Panc1 (cell line): ENCODE measurements around the gene B9D1. TPM values are rescaled to one million over a fixed set of nuclear protein-coding genes. Genes with fewer than 3 reads are reported as not detected.

Source experiments
- ATAC-seq: fragments of 200-7000 bp; cut with Tn5 transposase; 2 replicates; pipeline ENCODE4 v1.9.1; 2020; ENCODE audit warnings: mild to moderate bottlenecking, moderate library complexity
- BruUV-seq: library from RNA; stranded (reverse); fragments of 400-500 nt; replicated peaks from 2 replicates; lab custom pipeline; 2021; lab: Mats Ljungman, UMichigan
- CTCF ChIA-PET: fragments of 300-600 bp; sonication (Branson Sonifier 250); formaldehyde crosslinking; loops from one replicate; lab custom pipeline; 2022; ENCODE audit warnings: antibody characterized with exemption; lab: Charles Lee
- POLR2A ChIA-PET: fragments of 300-600 bp; sonication (Branson Sonifier 250); formaldehyde crosslinking; loops from one replicate; lab custom pipeline; 2022; ENCODE audit warnings: antibody characterized with exemption; lab: Charles Lee
- DNase-seq: peaks from one replicate; pipeline ENCODE4 v3.0.0-alpha.2; 2010; ENCODE audit warnings: low read depth, low spot score
- H3K27ac ChIP-seq: 2 replicates; pipeline ENCODE4 v1.5.1; 2011; ENCODE audit warnings: mild to moderate bottlenecking, low read length, inconsistent platforms
- H3K27me3 ChIP-seq: fragments of 200-500 bp; sonication (Bioruptor generic); 2 replicates; pipeline ENCODE4 v1.6.0; 2014; ENCODE audit warnings: low read length, inconsistent platforms; ENCODE audit not compliant: control insufficient read depth, insufficient read depth
- H3K36me3 ChIP-seq: fragments of 200-500 bp; sonication (Bioruptor generic); 2 replicates; pipeline ENCODE4 v1.5.1; 2014; ENCODE audit warnings: inconsistent platforms, mild to moderate bottlenecking, low read length, moderate library complexity; ENCODE audit not compliant: control insufficient read depth, insufficient read depth
- H3K4me1 ChIP-seq: 2 replicates; pipeline ENCODE4 v1.5.1; 2011; ENCODE audit warnings: inconsistent platforms, mild to moderate bottlenecking, low read length, moderate library complexity; ENCODE audit not compliant: control insufficient read depth, insufficient read depth
- H3K4me3 ChIP-seq, 2 experiments: 2 replicates each; pipeline ENCODE4 v1.5.1; 2011 to 2012; ENCODE audit warnings: low read depth in 2 of 2, low read length in 2 of 2, mild to moderate bottlenecking in 2 of 2, inconsistent platforms in 1 of 2, moderate library complexity in 1 of 2
- H3K9me3 ChIP-seq: fragments of 200-500 bp; sonication (Bioruptor generic); 2 replicates; pipeline ENCODE4 v1.5.1; 2014; ENCODE audit warnings: low read depth, mild to moderate bottlenecking, inconsistent platforms, low read length, moderate library complexity; ENCODE audit not compliant: control insufficient read depth, insufficient read depth
- CTCF ChIP-seq: fragments of 450-650 bp; IDR thresholded peaks from 2 replicates; pipeline ENCODE4 v1.5.1; 2017; ENCODE audit warnings: mild to moderate bottlenecking
- POLR2AphosphoS5 ChIP-seq: IDR thresholded peaks from 2 replicates; pipeline ENCODE4 v1.6.1; 2012; ENCODE audit warnings: mild to moderate bottlenecking, low read depth, low read length, moderate library complexity
- REST ChIP-seq, 2 experiments: IDR thresholded peaks; 2 replicates each; pipeline ENCODE4 v1.6.1; 2011 to 2012; ENCODE audit warnings: low read depth in 2 of 2, control low read depth in 1 of 2, low read length in 1 of 2, mild to moderate bottlenecking in 1 of 2, moderate library complexity in 1 of 2; ENCODE audit not compliant: insufficient read depth in 1 of 2
- SIN3A ChIP-seq: IDR thresholded peaks from 2 replicates; pipeline ENCODE4 v1.6.1; 2012; ENCODE audit warnings: low read depth, mild to moderate bottlenecking, low read length, moderate library complexity, borderline replicate concordance; ENCODE audit not compliant: insufficient read depth
- TCF7L2 ChIP-seq: IDR thresholded peaks from 2 replicates; pipeline ENCODE4 v1.6.1; 2011; ENCODE audit warnings: mild to moderate bottlenecking, low read depth, low read length, inconsistent platforms
- in situ Hi-C: cut with HindIII; loops from 2 replicates; pipeline ENCODE4 v1.10.0; 2016; ENCODE audit warnings: low sequenced_read_pairs, low pct_unique_long_range_greater_than_20kb
- intact Hi-C: fragments of 100-400 bp; cut with micrococcal nuclease; formaldehyde crosslinking; loops from one replicate; pipeline ENCODE4 v1.10.0; 2022; ENCODE audit not compliant: unreplicated experiment
- microRNA-seq: library from miRNA; unstranded; fragments of <30 nt; microRNA quantifications from one replicate; pipeline ENCODE4 v1.1.0, GENCODE V29; 2020; ENCODE audit not compliant: unreplicated experiment
- total RNA-seq: library from RNA; stranded (reverse); gene quantifications from one replicate; pipeline ENCODE4 v1.2.1, GENCODE V29; 2021; ENCODE audit not compliant: unreplicated experiment

The B9D1 gene
- total RNA-seq, 1 experiment from 2014 or later, result 19.1 TPM

- no peak for DNase-seq
- CTCF ChIA-PET, result no interaction called here
- Histone ChIP-seq H3K27ac (no peak overlapping the region), H3K4me3 (no peak overlapping the region), H3K4me1 (no peaks in the 10 kb centered on the region; the same call in 1 of the 2 replicates), H3K27me3 (no peaks in the 10 kb centered on the region), H3K36me3 (no peaks in the 10 kb centered on the region), H3K9me3 (no peaks in the 10 kb centered on the region)
- POLR2A ChIA-PET, result no interaction called here
- in situ Hi-C loops (no loop called here), intact Hi-C loops (no loop called here)
- ATAC-seq, result no peak
- no peak for TF ChIP-seq POLR2AphosphoS5
- TF ChIP-seq REST (IDR thresholded peaks at IDR 0.05; ENCODE audit: insufficient read depth in 1 of 2, low read depth in 2 of 2, low read length in 1 of 2), result no peak
- no peak for TF ChIP-seq TCF7L2
- TF ChIP-seq SIN3A, result no peak
- TF ChIP-seq CTCF, result no peak
- BruUV-seq, result no TSS peak
These were observed 68.1 kb downstream of the B9D1 start for GRCh38 chr17:19294443-19294842.

Small RNA genes lying within 50 kb of the gene (microRNA-seq; reads per million reads assigned to microRNA genes)
- gene MIR1180, result 1,245 reads per million, percentile 83 among the genes with 10 or more reads in this experiment

Other genes with a start within 250 kb of the B9D1 start
- gene GRAPL, start 235.1 kb downstream of the B9D1 start, total RNA-seq, result 0.31 TPM
- 35.0 TPM for gene EPN2, start 125.4 kb downstream of the B9D1 start, total RNA-seq
- gene MAPK7, start 15.8 kb upstream of the B9D1 start, total RNA-seq, result 28.9 TPM
- gene MFAP4, start 24.5 kb upstream of the B9D1 start, total RNA-seq, result 0.92 TPM
- 0.10 TPM for gene RNF112, start 48.5 kb upstream of the B9D1 start, total RNA-seq
- 16.1 TPM for gene SLC47A1, start 171.1 kb upstream of the B9D1 start, total RNA-seq